ENCODE data around the gene LYPD3.
"Not testable (repeated sequence)": the region's sequence is repeated elsewhere in the genome, so short reads cannot be mapped to it uniquely, and the experiment has no call there.

Gene LYPD3

GRCh38 chr19:43465468-43466120 lies at the start of gene LYPD3:
TSS of gene LYPD3 (minus strand) at chr19:43465608. CDS start at chr19:43465571, 37 bp downstream.
- Histone ChIP-seq H3K9me3 (ENCODE audit: control insufficient read depth, insufficient read depth, low read length) (no peaks in the 10 kb centered on the region), H3K4me1 (ENCODE audit: insufficient read depth, low read length) (peaks cover 5% of the 10 kb centered on the region; the same call in 1 of the 2 replicates), H3K9ac (ENCODE audit: low read depth, low read length) (peak within 1 kb of the TSS; percentile 85; the same call in 1 of the 2 replicates), H3K36me3 (ENCODE audit: insufficient read depth, low read length) (no peaks in the 10 kb centered on the region)

DNA sequence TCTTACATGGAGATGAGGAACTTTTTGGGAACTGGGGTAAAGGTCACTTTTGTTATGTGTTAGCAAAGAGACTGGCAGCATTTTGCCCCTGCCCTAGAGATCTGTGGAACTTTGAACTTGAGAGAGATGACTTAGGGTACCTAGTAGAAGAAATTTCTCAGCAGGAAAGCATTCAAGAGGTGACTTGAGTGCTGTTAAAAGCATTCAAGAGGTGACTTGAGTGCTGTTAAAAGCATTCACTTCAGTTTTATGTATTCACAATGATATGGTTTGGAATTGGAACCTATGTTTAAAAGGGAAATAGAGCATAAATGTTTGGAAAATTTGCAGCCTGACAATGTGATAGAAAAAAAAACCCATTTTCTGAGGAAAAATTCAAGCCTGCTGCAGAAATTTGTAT lies 47.0 kb upstream of the LYPD3 start:
- not testable (repeated sequence) for H3K4me1 ChIP-seq (ENCODE audit: insufficient read depth, low read length); H3K36me3 ChIP-seq (ENCODE audit: insufficient read depth, low read length); H3K9ac ChIP-seq (ENCODE audit: low read depth, low read length); H3K9me3 ChIP-seq (ENCODE audit: control insufficient read depth, insufficient read depth, low read length)

GRCh38 chr19:43511324-43511723 lies 45.9 kb upstream of the LYPD3 start:
- no peaks in the 10 kb centered on the region for H3K9me3 ChIP-seq (ENCODE audit: control insufficient read depth, insufficient read depth, low read length)
- H3K4me1 ChIP-seq (ENCODE audit: insufficient read depth, low read length), result no peaks in the 10 kb centered on the region
- no peak overlapping the region for H3K9ac ChIP-seq (ENCODE audit: low read depth, low read length)
- H3K36me3 ChIP-seq (ENCODE audit: insufficient read depth, low read length), result no peaks in the 10 kb centered on the region

DNA sequence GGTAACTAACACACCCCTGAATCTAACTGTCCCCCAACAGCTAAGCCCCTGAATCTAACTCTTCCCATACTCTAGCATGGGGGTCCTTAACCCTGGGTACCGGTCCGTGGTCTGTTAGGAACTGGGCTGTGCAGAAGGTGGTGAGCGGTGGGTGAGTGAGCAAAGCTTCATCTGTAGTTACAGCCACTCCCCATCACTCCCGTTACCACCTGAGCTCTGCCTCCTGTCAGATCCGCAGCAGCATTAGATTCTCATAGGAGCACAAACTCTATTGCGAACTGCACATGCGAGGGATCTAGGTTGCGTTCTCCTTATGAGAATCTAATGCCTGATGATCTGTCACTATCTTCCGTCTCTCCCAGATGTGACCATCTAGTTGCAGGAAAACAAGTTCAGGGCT lies 45.3 kb upstream of the LYPD3 start:
- no peaks in the 10 kb centered on the region for H3K4me1 ChIP-seq (ENCODE audit: insufficient read depth, low read length)
- H3K9me3 ChIP-seq (ENCODE audit: control insufficient read depth, insufficient read depth, low read length), result no peaks in the 10 kb centered on the region
- H3K9ac ChIP-seq (ENCODE audit: low read depth, low read length), result no peak overlapping the region
- H3K36me3 ChIP-seq (ENCODE audit: insufficient read depth, low read length), result no peaks in the 10 kb centered on the region

DNA sequence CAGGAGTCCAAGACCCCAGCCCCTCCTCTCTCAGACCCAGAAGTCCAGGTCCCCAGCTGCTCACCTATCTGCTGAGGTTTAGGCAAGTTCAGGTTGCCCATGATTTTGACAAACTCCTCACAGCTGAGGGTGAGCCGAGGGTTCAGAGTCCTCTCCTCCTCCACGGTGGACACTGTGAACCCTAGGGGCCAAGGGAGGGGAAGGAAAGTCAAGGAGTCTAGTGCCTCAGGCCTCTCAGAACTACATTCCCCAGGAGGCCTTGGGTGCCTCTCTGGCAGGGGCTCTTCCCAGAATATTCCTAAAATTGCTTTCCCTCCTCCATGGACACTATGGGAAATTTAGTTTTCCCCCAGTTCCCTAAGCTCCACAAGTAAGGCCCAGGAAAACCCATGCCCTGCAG lies 42.5 kb upstream of the LYPD3 start:
- H3K36me3 ChIP-seq (ENCODE audit: insufficient read depth, low read length), result no peaks in the 10 kb centered on the region
- no peaks in the 10 kb centered on the region for H3K9me3 ChIP-seq (ENCODE audit: control insufficient read depth, insufficient read depth, low read length)
- H3K9ac ChIP-seq (ENCODE audit: low read depth, low read length), result no peak overlapping the region
- no peaks in the 10 kb centered on the region; the same call in 1 of the 2 replicates for H3K4me1 ChIP-seq (ENCODE audit: insufficient read depth, low read length)

GRCh38 chr19:43506629-43507028 lies 41.2 kb upstream of the LYPD3 start:
- H3K36me3 ChIP-seq (ENCODE audit: insufficient read depth, low read length), result no peaks in the 10 kb centered on the region
- no peak overlapping the region for H3K9ac ChIP-seq (ENCODE audit: low read depth, low read length)
- H3K4me1 ChIP-seq (ENCODE audit: insufficient read depth, low read length), result peaks cover 3% of the 10 kb centered on the region; the same call in 1 of the 2 replicates
- no peaks in the 10 kb centered on the region for H3K9me3 ChIP-seq (ENCODE audit: control insufficient read depth, insufficient read depth, low read length)

DNA sequence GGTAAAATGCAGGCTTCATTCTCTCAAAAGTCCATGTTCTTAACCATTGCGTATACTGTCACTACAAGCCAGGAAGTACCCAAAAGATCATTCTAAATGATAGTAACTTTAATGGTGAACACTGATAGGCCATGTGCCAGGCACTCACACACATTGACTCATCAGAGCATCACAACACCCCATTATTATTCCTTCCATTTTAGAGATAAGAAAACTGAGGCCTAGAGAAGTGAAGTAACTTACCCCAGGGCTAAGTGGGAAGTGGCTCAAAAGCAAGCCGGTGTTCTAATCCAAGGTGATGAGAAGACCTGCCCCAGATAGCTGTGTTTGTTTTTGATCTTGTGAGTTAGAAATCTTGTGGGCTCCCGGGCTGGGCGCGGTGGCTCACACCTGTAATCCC lies 40.5 kb upstream of the LYPD3 start:
- Histone ChIP-seq H3K9me3 (ENCODE audit: control insufficient read depth, insufficient read depth, low read length) (no peaks in the 10 kb centered on the region), H3K9ac (ENCODE audit: low read depth, low read length) (no peak overlapping the region), H3K36me3 (ENCODE audit: insufficient read depth, low read length) (no peaks in the 10 kb centered on the region), H3K4me1 (ENCODE audit: insufficient read depth, low read length) (peaks cover 3% of the 10 kb centered on the region; the same call in 1 of the 2 replicates)

GRCh38 chr19:43505186-43505456 lies 39.7 kb upstream of the LYPD3 start:
- Histone ChIP-seq H3K4me1 (ENCODE audit: insufficient read depth, low read length) (peaks cover 3% of the 10 kb centered on the region; the same call in 1 of the 2 replicates), H3K36me3 (ENCODE audit: insufficient read depth, low read length) (no peaks in the 10 kb centered on the region), H3K9me3 (ENCODE audit: control insufficient read depth, insufficient read depth, low read length) (no peaks in the 10 kb centered on the region), H3K9ac (ENCODE audit: low read depth, low read length) (peak overlapping the region; percentile 97)

- Histone ChIP-seq H3K36me3 (ENCODE audit: insufficient read depth, low read length) (no peaks in the 10 kb centered on the region), H3K9me3 (ENCODE audit: control insufficient read depth, insufficient read depth, low read length) (no peaks in the 10 kb centered on the region), H3K4me1 (ENCODE audit: insufficient read depth, low read length) (peaks cover 3% of the 10 kb centered on the region; the same call in 1 of the 2 replicates), H3K9ac (ENCODE audit: low read depth, low read length) (peak within 1 kb of the TSS; percentile 97)
These were observed 39.2 kb upstream of the LYPD3 start, which contains the start of gene PHLDB3 for GRCh38 chr19:43504426-43505185. TSS of gene PHLDB3 (minus strand) at chr19:43504746. CDS start at chr19:43504118, 628 bp downstream.

DNA sequence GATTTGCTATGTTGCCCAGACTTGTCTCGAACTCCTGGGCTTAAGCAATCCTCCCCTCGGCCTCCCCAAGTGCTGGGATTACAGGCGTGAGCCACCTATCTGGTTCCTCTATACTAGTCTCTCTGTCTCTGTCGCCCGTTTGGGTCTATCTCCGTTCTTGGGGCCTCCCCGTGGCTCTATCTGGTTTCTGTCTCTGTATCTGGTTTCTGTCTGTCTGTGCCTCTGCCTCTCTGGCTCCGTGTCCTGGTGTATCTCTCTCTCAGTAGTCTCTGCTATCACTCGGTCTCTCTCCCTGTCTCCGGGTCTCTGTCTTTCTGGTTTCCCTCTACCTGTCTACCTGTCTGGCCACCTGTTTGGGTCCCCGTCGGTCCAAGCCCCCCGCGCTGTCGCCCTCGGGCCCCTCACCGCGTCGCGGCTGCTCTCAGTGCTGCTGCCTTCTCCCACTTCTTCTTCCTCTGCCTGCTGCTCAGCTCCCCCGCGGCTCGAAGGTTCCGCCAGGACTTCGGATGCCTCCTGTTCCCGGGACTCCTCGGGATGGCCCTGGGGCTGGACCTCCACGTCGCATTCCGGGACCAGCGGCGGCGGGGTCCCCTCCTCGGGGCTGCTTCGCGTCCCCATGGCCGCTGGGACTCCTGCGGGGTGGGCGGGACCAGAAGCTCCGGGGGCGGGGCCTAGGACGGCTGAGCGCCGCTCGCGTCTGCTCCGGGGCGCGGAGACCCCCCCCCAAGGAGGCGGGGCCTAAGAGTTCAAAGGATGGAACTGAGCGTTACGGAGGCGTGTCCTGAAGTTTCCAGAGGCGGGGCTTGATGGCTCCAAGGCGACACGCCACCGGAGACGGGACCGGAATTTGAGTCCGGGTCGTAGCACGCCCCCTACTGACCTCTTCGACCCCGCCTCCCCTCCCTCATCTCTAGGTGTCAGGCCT lies 38.4 kb upstream of the LYPD3 start:
- Histone ChIP-seq H3K9me3 (ENCODE audit: control insufficient read depth, insufficient read depth, low read length) (no peaks in the 10 kb centered on the region), H3K4me1 (ENCODE audit: insufficient read depth, low read length) (peaks cover 3% of the 10 kb centered on the region; the same call in 1 of the 2 replicates), H3K36me3 (ENCODE audit: insufficient read depth, low read length) (no peaks in the 10 kb centered on the region), H3K9ac (ENCODE audit: low read depth, low read length) (peak overlapping the region; percentile 97)

GRCh38 chr19:43502419-43502976 lies 37.1 kb upstream of the LYPD3 start:
- Histone ChIP-seq H3K36me3 (ENCODE audit: insufficient read depth, low read length) (no peaks in the 10 kb centered on the region), H3K9ac (ENCODE audit: low read depth, low read length) (peak overlapping the region; percentile 49; the same call in 1 of the 2 replicates), H3K9me3 (ENCODE audit: control insufficient read depth, insufficient read depth, low read length) (no peaks in the 10 kb centered on the region), H3K4me1 (ENCODE audit: insufficient read depth, low read length) (peaks cover 3% of the 10 kb centered on the region; the same call in 1 of the 2 replicates)

GRCh38 chr19:43501661-43502418 lies 36.4 kb upstream of the LYPD3 start:
- no peaks in the 10 kb centered on the region for H3K36me3 ChIP-seq (ENCODE audit: insufficient read depth, low read length)
- no peaks in the 10 kb centered on the region for H3K9me3 ChIP-seq (ENCODE audit: control insufficient read depth, insufficient read depth, low read length)
- H3K4me1 ChIP-seq (ENCODE audit: insufficient read depth, low read length), result peaks cover 3% of the 10 kb centered on the region; the same call in 1 of the 2 replicates
- H3K9ac ChIP-seq (ENCODE audit: low read depth, low read length), result peak overlapping the region; percentile 49; the same call in 1 of the 2 replicates

DNA sequence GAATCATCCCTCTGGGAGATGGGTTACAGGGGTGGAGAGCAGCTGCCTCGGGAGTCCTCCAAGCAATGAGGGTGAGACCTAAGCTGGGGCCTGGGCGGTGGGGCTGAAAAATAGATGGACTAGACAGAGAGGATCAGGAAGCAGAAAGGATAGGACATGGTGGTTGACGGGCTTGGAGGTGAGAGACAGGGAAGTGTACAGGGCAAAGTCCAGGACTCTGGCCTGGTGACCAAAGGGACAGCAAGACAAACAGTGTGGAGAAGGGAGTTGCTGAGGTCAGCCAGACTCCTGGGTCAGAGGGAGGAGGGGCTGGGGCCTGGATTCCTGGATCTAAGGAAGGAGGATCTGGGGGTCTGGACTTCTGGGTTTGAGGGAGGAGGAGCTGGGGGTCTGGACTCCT lies 33.6 kb upstream of the LYPD3 start:
- no peaks in the 10 kb centered on the region for H3K9me3 ChIP-seq (ENCODE audit: control insufficient read depth, insufficient read depth, low read length)
- peaks cover 3% of the 10 kb centered on the region; the same call in 1 of the 2 replicates for H3K4me1 ChIP-seq (ENCODE audit: insufficient read depth, low read length)
- no peak overlapping the region for H3K9ac ChIP-seq (ENCODE audit: low read depth, low read length)
- no peaks in the 10 kb centered on the region for H3K36me3 ChIP-seq (ENCODE audit: insufficient read depth, low read length)

All from ES-I3 (cell line).